Mucosa of stomach (tissue), 1 donor: ENCODE results near the gene MARCHF11.

ENCODE experiments used
- H3K27me3 ChIP-seq: one replicate; pipeline ENCODE4 v1.7.0; 2013; ENCODE audit warnings: mild to moderate bottlenecking, low read length; ENCODE audit not compliant: control insufficient read depth, insufficient read depth
- H3K36me3 ChIP-seq: one replicate; pipeline ENCODE4 v1.7.0; 2013; ENCODE audit warnings: low read length; ENCODE audit not compliant: control insufficient read depth, insufficient read depth
- H3K4me1 ChIP-seq: one replicate; pipeline ENCODE4 v1.7.0; 2013; ENCODE audit warnings: mild to moderate bottlenecking, low read length; ENCODE audit not compliant: control insufficient read depth, insufficient read depth
- H3K4me3 ChIP-seq: one replicate; pipeline ENCODE4 v1.7.0; 2013; ENCODE audit warnings: low read length
- H3K9ac ChIP-seq: one replicate; pipeline ENCODE4 v1.7.0; 2013; ENCODE audit warnings: mild to moderate bottlenecking, low read length, moderate library complexity
- H3K9me3 ChIP-seq: one replicate; pipeline ENCODE4 v1.7.0; 2013; ENCODE audit warnings: mild to moderate bottlenecking, low read length, moderate library complexity; ENCODE audit not compliant: control insufficient read depth
- donor health status: Pancreatic carcinoma.

The MARCHF11 gene

GRCh38 chr5:16067415-16067814 is 112.2 kb downstream of the MARCHF11 start:
- no peaks in the 10 kb centered on the region for H3K27me3 ChIP-seq
- H3K4me1 ChIP-seq: no peaks in the 10 kb centered on the region
- no peaks in the 10 kb centered on the region for H3K9me3 ChIP-seq
- no peak overlapping the region for H3K9ac ChIP-seq
- H3K36me3 ChIP-seq: no peaks in the 10 kb centered on the region
- H3K4me3 ChIP-seq: no peak overlapping the region

DNA sequence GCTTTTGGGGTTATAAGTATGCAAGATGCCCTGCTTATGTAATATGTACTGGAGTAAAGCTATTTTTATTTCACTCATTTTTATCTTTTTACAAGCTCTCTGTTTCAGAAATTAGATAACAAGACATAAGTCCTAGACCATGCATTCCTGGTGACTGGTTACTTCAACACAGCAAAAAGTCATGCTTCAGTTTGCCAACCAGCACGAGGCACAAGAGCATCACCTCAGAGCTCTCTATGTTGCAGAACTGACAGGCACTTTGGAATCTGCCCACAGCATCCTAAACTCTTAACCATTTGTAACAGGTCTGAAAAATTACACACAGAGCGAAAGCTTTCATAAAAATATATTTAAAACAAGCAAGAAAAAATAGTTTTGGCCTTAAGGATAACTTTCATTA is 112.8 kb downstream of the MARCHF11 start:
- Histone ChIP-seq H3K9me3 (no peaks in the 10 kb centered on the region), H3K4me1 (no peaks in the 10 kb centered on the region), H3K9ac (no peak overlapping the region), H3K36me3 (no peaks in the 10 kb centered on the region), H3K4me3 (no peak overlapping the region), H3K27me3 (no peaks in the 10 kb centered on the region)

DNA sequence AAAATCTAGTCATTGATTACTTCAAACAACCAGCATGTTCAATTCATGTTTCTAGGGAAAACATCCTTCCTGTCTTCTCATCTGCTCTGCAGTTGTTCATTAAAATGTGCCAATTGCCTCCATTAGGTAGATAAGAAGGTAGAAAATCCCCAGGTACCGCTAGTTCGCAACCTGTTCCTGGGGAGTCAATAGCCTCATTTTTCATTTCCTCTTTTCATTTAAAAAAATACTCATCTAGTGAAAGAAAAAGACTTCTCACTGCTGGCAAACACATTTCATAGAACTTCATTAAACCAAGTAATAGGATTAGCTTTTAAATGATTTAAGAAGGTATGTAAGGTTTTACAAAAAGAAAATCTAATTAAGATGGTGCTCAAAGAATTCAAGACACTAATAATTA is 113.3 kb downstream of the MARCHF11 start:
- Histone ChIP-seq H3K4me3 (no peak overlapping the region), H3K4me1 (no peaks in the 10 kb centered on the region)

GRCh38 chr5:16065831-16066230 is 113.8 kb downstream of the MARCHF11 start:
- H3K27me3 ChIP-seq: no peaks in the 10 kb centered on the region
- no peaks in the 10 kb centered on the region for H3K4me1 ChIP-seq
- no peaks in the 10 kb centered on the region for H3K36me3 ChIP-seq
- no peak overlapping the region for H3K9ac ChIP-seq
- H3K4me3 ChIP-seq: no peak overlapping the region
- no peaks in the 10 kb centered on the region for H3K9me3 ChIP-seq

More for the DNA sequence above, 113.3 kb downstream of the MARCHF11 start:
- H3K36me3 ChIP-seq: no peaks in the 10 kb centered on the region
- H3K9ac ChIP-seq: no peak overlapping the region
- H3K27me3 ChIP-seq: no peaks in the 10 kb centered on the region
- H3K9me3 ChIP-seq: no peaks in the 10 kb centered on the region

DNA sequence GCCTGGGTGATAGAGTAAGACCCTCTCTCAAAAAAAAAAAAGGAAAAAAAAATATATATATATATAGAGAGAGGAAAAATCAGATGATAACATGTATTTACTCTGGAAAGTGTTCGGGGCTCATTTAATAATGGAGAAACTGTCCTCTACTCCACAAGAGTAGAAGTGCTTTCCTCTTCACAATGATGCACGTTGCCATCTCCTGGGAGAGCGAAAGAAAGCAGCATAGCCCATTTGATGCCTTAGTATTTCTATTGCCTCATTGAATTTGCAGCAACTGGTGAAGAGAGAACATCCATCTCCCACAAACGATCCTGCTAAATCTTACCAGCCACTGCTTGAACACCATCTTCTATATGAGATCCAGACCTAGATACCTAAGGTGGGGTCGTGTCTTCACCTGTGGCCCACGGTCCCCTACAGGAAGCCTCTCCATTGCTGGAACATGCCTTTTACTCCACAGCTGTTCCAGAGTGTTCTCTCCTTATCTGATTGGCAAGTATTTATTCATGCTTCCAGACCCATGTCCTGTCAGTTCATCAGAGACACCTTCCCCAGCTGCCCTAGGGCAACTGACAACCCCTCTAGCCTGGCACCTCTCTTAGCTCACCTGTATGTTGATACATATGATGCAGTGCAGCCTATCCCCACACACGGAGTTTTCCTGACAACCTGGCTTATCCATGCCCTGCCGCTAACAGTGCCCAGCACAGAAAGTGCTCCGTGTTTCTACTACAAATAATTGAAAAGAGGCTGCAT is 115.3 kb downstream of the MARCHF11 start:
- no peak overlapping the region for H3K4me3 ChIP-seq
- H3K9ac ChIP-seq: no peak overlapping the region
- H3K27me3 ChIP-seq: no peaks in the 10 kb centered on the region

DNA sequence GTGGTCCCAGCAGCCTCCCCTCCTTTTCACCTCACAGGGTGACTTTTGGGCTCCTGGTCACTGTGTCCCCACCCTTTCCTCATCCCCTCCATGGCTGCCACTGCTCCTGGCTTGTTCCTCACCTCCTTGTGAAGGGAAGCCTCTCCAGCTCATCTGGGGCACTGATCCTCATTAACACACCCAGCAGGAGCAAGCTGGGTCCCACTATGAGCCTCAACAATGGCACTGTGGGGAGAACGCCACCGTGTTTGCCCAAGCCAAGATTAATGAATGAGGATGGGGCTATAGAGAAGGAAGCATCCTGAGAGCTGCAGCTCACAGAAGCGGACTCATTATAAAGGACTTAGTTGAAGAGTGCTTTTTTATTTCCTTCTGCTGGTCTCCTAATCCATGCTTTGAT is 118.4 kb downstream of the MARCHF11 start:
- Histone ChIP-seq H3K36me3 (no peaks in the 10 kb centered on the region), H3K9ac (no peak overlapping the region), H3K4me3 (no peak overlapping the region), H3K27me3 (no peaks in the 10 kb centered on the region), H3K9me3 (no peaks in the 10 kb centered on the region), H3K4me1 (no peaks in the 10 kb centered on the region)

More for the DNA sequence above, 115.3 kb downstream of the MARCHF11 start:
- H3K36me3 ChIP-seq: no peaks in the 10 kb centered on the region
- H3K9me3 ChIP-seq: no peaks in the 10 kb centered on the region
- no peaks in the 10 kb centered on the region for H3K4me1 ChIP-seq

- Histone ChIP-seq H3K27me3 (no peaks in the 10 kb centered on the region), H3K9ac (no peak overlapping the region), H3K4me1 (no peaks in the 10 kb centered on the region), H3K4me3 (no peak overlapping the region), H3K9me3 (no peaks in the 10 kb centered on the region), H3K36me3 (no peaks in the 10 kb centered on the region)
These were observed 122.3 kb downstream of the MARCHF11 start for GRCh38 chr5:16057277-16057676.

DNA sequence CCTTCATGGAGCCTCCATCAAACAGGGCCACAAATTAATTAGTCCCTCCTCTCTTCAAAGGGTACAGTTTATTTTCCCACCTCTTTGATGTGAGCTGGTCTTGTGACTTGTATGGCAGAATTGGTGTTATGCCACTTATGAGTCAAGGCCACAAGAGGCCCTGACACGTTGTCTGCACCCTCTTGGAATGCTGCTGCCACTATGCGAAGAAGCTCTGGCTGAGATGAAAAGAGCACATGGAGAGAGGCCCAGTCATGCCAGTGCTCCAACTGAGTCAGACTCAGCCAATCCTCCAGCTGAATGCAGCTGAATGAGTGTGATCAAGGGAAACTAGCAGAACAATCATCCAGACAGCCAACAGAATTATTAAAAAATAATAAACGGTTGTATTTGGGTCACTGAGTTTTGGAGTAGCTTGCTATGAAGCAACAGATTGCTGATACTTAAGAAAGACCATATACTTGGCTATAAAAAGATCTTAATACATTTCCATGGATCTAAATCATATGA is 128.3 kb downstream of the MARCHF11 start:
- H3K9ac ChIP-seq: no peak overlapping the region
- H3K4me1 ChIP-seq: no peaks in the 10 kb centered on the region
- no peaks in the 10 kb centered on the region for H3K9me3 ChIP-seq
- no peak overlapping the region for H3K4me3 ChIP-seq
- no peaks in the 10 kb centered on the region for H3K27me3 ChIP-seq
- no peaks in the 10 kb centered on the region for H3K36me3 ChIP-seq

DNA sequence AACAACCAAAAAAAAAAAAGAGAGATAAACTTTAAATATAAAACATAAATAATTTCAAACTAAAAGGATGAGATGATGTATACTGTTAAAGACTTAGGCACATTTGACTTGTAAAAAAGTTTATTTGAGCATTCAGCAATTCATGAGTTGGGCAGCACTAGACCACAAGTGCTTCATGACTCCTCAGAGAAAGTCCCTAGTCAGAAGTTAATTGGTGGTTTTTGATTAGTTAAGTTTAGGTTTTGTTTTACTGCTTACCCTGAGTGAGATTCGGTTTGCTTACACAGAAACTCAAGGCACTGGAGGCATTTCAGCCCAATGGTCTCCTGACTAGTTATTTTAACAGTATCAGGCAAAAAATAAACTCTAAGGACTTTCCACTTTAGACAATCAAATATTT is 129.2 kb downstream of the MARCHF11 start:
- no peaks in the 10 kb centered on the region for H3K27me3 ChIP-seq
- H3K9ac ChIP-seq: no peak overlapping the region
- no peak overlapping the region for H3K4me3 ChIP-seq
- no peaks in the 10 kb centered on the region for H3K9me3 ChIP-seq
- H3K36me3 ChIP-seq: no peaks in the 10 kb centered on the region
- H3K4me1 ChIP-seq: no peaks in the 10 kb centered on the region

GRCh38 chr5:16049761-16050160 is 129.8 kb downstream of the MARCHF11 start:
- Histone ChIP-seq H3K4me3 (no peak overlapping the region), H3K9me3 (no peaks in the 10 kb centered on the region), H3K36me3 (no peaks in the 10 kb centered on the region), H3K27me3 (no peaks in the 10 kb centered on the region), H3K9ac (no peak overlapping the region), H3K4me1 (no peaks in the 10 kb centered on the region)

- H3K9ac ChIP-seq: no peak overlapping the region
These were observed 131.5 kb downstream of the MARCHF11 start for GRCh38 chr5:16048132-16048531.

DNA sequence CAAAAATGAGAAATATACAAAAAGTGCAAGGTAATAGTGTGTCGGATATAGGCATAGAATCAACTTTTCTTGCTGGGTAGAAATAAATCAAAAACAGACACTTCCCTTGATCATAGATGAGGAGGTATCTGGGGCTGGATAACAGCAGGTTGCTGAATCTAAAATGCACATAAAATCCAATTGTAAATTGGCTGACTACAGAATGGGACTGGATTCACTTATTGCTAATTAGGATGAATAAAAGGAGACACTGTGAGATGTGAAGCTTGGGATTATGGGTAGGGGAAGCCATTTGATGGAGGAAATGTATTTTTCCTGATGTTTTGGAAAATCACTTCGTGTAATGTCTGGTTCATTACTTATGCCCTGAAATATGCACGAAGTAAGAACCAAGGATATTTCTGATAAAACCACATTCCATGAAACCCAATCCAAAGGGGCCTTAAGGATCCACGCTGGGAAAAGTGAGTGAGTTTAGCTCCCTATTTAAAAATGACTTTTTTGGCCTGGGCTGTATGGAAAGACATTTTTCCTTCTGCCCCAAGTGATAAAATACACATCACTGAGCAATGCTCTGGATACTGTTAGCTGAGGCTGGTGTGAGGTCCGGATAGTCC is 136.1 kb downstream of the MARCHF11 start:
- Histone ChIP-seq H3K4me1 (no peaks in the 10 kb centered on the region), H3K27me3 (no peaks in the 10 kb centered on the region), H3K9ac (no peak overlapping the region)

More at GRCh38 chr5:16048132-16048531, 131.5 kb downstream of the MARCHF11 start:
- H3K36me3 ChIP-seq: no peaks in the 10 kb centered on the region
- no peaks in the 10 kb centered on the region for H3K4me1 ChIP-seq
- no peaks in the 10 kb centered on the region for H3K9me3 ChIP-seq
- H3K27me3 ChIP-seq: no peaks in the 10 kb centered on the region
- no peak overlapping the region for H3K4me3 ChIP-seq

More for the DNA sequence above, 136.1 kb downstream of the MARCHF11 start:
- no peak overlapping the region for H3K4me3 ChIP-seq
- H3K9me3 ChIP-seq: no peaks in the 10 kb centered on the region
- no peaks in the 10 kb centered on the region for H3K36me3 ChIP-seq
